Endothelial cell of umbilical vein (primary cell): ENCODE measurements around the gene CSTA.

Experiments used
- EZH2 ChIP-seq: IDR thresholded peaks from 2 replicates; pipeline ENCODE4 v1.6.1; 2012; ENCODE audit warnings: borderline replicate concordance, low read depth, mild to moderate bottlenecking, moderate library complexity, low read length, inconsistent platforms; ENCODE audit not compliant: severe bottlenecking
- POLR2A ChIP-seq: IDR thresholded peaks from 2 replicates; pipeline ENCODE4 v1.6.1; 2012; ENCODE audit warnings: low read depth, mild to moderate bottlenecking, control low read depth, low read length
- TF ChIP-seq, protein P1 (sequence below), 2 donors: IDR thresholded peaks; 1 replicate in 1 of 2; 2 replicates in 1 of 2; pipeline ENCODE4 v1.5.1; 2011; ENCODE audit warnings: low read length in 2 of 2, mild to moderate bottlenecking in 2 of 2, moderate library complexity in 2 of 2, control low read depth in 1 of 2, inconsistent platforms in 1 of 2, low read depth in 1 of 2; ENCODE audit not compliant: insufficient read depth in 1 of 2; ENCODE audit errors: extremely low read depth in 1 of 2

DNA sequence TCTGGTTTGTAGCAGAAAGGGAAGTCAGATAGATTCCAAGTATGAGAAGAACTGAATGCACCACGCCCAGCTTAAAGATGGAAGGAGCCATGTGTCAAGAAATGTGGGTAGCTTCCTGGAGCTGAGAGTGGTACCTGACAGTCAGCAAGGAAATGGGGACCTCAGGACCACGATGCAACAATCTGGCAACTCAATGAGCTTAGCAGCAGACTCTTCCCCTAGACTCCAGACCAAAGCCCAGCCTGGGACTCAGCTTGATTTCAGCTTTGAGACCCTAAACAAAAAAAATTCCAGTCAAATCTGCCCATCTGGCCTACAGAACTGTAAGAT is 33.6 kb downstream of the CSTA start:
- TF ChIP-seq EZH2 (no peak), POLR2A (no peak)
- TF ChIP-seq, protein P1, sequence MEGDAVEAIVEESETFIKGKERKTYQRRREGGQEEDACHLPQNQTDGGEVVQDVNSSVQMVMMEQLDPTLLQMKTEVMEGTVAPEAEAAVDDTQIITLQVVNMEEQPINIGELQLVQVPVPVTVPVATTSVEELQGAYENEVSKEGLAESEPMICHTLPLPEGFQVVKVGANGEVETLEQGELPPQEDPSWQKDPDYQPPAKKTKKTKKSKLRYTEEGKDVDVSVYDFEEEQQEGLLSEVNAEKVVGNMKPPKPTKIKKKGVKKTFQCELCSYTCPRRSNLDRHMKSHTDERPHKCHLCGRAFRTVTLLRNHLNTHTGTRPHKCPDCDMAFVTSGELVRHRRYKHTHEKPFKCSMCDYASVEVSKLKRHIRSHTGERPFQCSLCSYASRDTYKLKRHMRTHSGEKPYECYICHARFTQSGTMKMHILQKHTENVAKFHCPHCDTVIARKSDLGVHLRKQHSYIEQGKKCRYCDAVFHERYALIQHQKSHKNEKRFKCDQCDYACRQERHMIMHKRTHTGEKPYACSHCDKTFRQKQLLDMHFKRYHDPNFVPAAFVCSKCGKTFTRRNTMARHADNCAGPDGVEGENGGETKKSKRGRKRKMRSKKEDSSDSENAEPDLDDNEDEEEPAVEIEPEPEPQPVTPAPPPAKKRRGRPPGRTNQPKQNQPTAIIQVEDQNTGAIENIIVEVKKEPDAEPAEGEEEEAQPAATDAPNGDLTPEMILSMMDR (IDR thresholded peaks at IDR 0.05; ENCODE audit: extremely low read depth in 1 of 2, insufficient read depth in 1 of 2, low read depth in 1 of 2, low read length in 2 of 2), result no peak
